Measurements from ENCODE around the gene FOSL1. TPM values are rescaled to one million over a fixed set of nuclear protein-coding genes. Genes with fewer than 3 reads are reported as not detected.

The FOSL1 gene
- total and polyA plus RNA-seq, 2 donors (not counting 3 experiments of a cell fraction or from before 2014, with no cell fraction given), result 18.1 to 53.8 TPM

GRCh38 chr11:65895482-65895981 is 4.7 kb downstream of the FOSL1 start:
- BruUV-seq (replicated peaks), result no TSS peak
- no peak for FAIRE-seq
- no peak overlapping the region for H3K9ac ChIP-seq (replicated peaks; ENCODE audit: extremely low read depth, insufficient read depth, low read length)
- no peak overlapping the region for H2AFZ ChIP-seq (ENCODE audit: low read depth, low read length)
- peaks cover 60% of the 10 kb centered on the region for H3K4me1 ChIP-seq (ENCODE audit: control insufficient read depth, extremely low read depth, insufficient read depth, low read length)
- no peaks in the 10 kb centered on the region for H3K27me3 ChIP-seq (ENCODE audit: control insufficient read depth in 2 of 2, insufficient read depth in 2 of 2, low read length in 2 of 2)
- dilution Hi-C loops (cut with MboI; ENCODE audit: extremely low pct_ligation_motif_present, low sequenced_read_pairs), result no loop called here
- intact Hi-C loops (cut with micrococcal nuclease), result no loop called here
- H3K4me2 ChIP-seq (ENCODE audit: insufficient read depth, low read length), result peak overlapping the region; percentile 33
- H3K9me3 ChIP-seq (replicated peaks; ENCODE audit: control insufficient read depth, insufficient read depth, low read length), result no peaks in the 10 kb centered on the region
- H4K20me1 ChIP-seq (replicated peaks; ENCODE audit: control insufficient read depth, extremely low read depth, insufficient read depth, low read length), result no peaks in the 10 kb centered on the region
- ChIA-PET POLR2A (interaction anchor here (0.7 to 1.3 kb wide), 2 partner anchors 20 to 77 kb away, joined by 4 read pairs; no protein-coding TSS in a partner anchor), CTCF (interaction anchor here (3.1 kb wide), 1 partner anchor 11 kb away, joined by 21 read pairs; no protein-coding TSS in a partner anchor)
- TF ChIP-seq POLR2AphosphoS5 (IDR thresholded peaks at IDR 0.05; ENCODE audit: insufficient read depth, low read depth, low read length) (peak; percentile 29), FOS (IDR thresholded peaks at IDR 0.05; ENCODE audit: borderline replicate concordance, insufficient read depth, low read length) (no peak)
- H3K79me2 ChIP-seq (ENCODE audit: control insufficient read depth, insufficient read depth, low read length), result peaks cover 89% of the 10 kb centered on the region
- no peak for DNase-seq (ENCODE audit: low read depth, low spot score)
- H3K36me3 ChIP-seq (ENCODE audit: control insufficient read depth in 2 of 2, extremely low read depth in 1 of 2, insufficient read depth in 2 of 2, low read length in 2 of 2), result peaks cover 5 to 8% of the 10 kb centered on the region in 2 experiments
- H3K9me1 ChIP-seq (replicated peaks; ENCODE audit: control insufficient read depth, extremely low read depth, insufficient read depth, low read length), result no peaks in the 10 kb centered on the region
- no peak overlapping the region for H3K4me3 ChIP-seq (replicated peaks in 1 of 3; ENCODE audit: insufficient read depth in 1 of 3, low read depth in 1 of 3, low read length in 3 of 3)
- peak overlapping the region; percentile 27 for H3K27ac ChIP-seq (ENCODE audit: insufficient read depth, low read depth, low read length)

GRCh38 chr11:65894034-65894591 is 6.1 kb downstream of the FOSL1 start:
- peak; percentile 91 for TF ChIP-seq POLR2A (IDR thresholded peaks at IDR 0.05; ENCODE audit: low read depth, low read length)
- TF ChIP-seq MYC (IDR thresholded peaks at IDR 0.05; ENCODE audit: low read depth, low read length), result no peak
- no peak for TF ChIP-seq JUN (IDR thresholded peaks at IDR 0.05; ENCODE audit: borderline replicate concordance, insufficient read depth, insufficient read length, low read depth)
- TF ChIP-seq FOS (IDR thresholded peaks at IDR 0.05; ENCODE audit: borderline replicate concordance, insufficient read depth, low read length), result peak; percentile 22
- no peak for TF ChIP-seq MAX (IDR thresholded peaks at IDR 0.05; ENCODE audit: insufficient read depth, insufficient read length)
- TF ChIP-seq POLR2AphosphoS5 (IDR thresholded peaks at IDR 0.05; ENCODE audit: insufficient read depth, low read depth, low read length), result peak; percentile 83
- intact Hi-C loops (cut with micrococcal nuclease) (no loop called here), dilution Hi-C loops (cut with MboI; ENCODE audit: extremely low pct_ligation_motif_present, low sequenced_read_pairs) (no loop called here)
- H3K4me2 ChIP-seq (ENCODE audit: insufficient read depth, low read length), result peak overlapping the region; percentile 68
- BruUV-seq (replicated peaks), result TSS peak; percentile 7
- no peaks in the 10 kb centered on the region for H4K20me1 ChIP-seq (replicated peaks; ENCODE audit: control insufficient read depth, extremely low read depth, insufficient read depth, low read length)
- peaks cover 72% of the 10 kb centered on the region for H3K4me1 ChIP-seq (ENCODE audit: control insufficient read depth, extremely low read depth, insufficient read depth, low read length)
- no peak overlapping the region for H2AFZ ChIP-seq (ENCODE audit: low read depth, low read length)
- peaks cover 80% of the 10 kb centered on the region for H3K79me2 ChIP-seq (ENCODE audit: control insufficient read depth, insufficient read depth, low read length)
- no peaks in the 10 kb centered on the region for H3K9me3 ChIP-seq (replicated peaks; ENCODE audit: control insufficient read depth, insufficient read depth, low read length)
- H3K9me1 ChIP-seq (replicated peaks; ENCODE audit: control insufficient read depth, extremely low read depth, insufficient read depth, low read length), result no peaks in the 10 kb centered on the region
- DNase-seq (ENCODE audit: low read depth, low spot score), result peak; percentile 52
- peak overlapping the region; percentile 62 for H3K9ac ChIP-seq (replicated peaks; ENCODE audit: extremely low read depth, insufficient read depth, low read length)
- ChIA-PET CTCF (interaction anchor here (1.0 to 3.1 kb wide), 6 partner anchors 9 to 128 kb away, joined by 3 to 21 read pairs (median 4); no protein-coding TSS in a partner anchor), POLR2A (interaction anchor here (0.7 to 2.3 kb wide), 3 partner anchors 22 to 45 kb away, joined by 3 to 7 read pairs (median 5); no protein-coding TSS in a partner anchor)
- no peaks in the 10 kb centered on the region for H3K27me3 ChIP-seq (ENCODE audit: control insufficient read depth in 2 of 2, insufficient read depth in 2 of 2, low read length in 2 of 2)
- peak overlapping the region in 2 of 3 experiments; percentile 24 to 30 for H3K4me3 ChIP-seq (replicated peaks in 1 of 3; ENCODE audit: insufficient read depth in 1 of 3, low read depth in 1 of 3, low read length in 3 of 3)
- H3K36me3 ChIP-seq (ENCODE audit: control insufficient read depth in 2 of 2, extremely low read depth in 1 of 2, insufficient read depth in 2 of 2, low read length in 2 of 2), result peaks cover 5 to 8% of the 10 kb centered on the region in 2 experiments
- H3K27ac ChIP-seq (ENCODE audit: insufficient read depth, low read depth, low read length), result peak overlapping the region; percentile 99
- peak; percentile 90 for FAIRE-seq

Data from endothelial cell of umbilical vein (primary cell).